C4-2B (cell line): Measurements from ENCODE around the gene PDIA3.

Source experiments
- ZFX ChIP-seq: fragments of 450-650 bp; IDR thresholded peaks from 2 replicates; pipeline ENCODE4 v1.6.1; 2017
- TF ChIP-seq, protein P1 (sequence below): fragments of 450-650 bp; conservative IDR thresholded peaks from 2 replicates; pipeline ENCODE4 v1.5.1; 2017; ENCODE audit warnings: mild to moderate bottlenecking

GRCh38 chr15:43771816-43772215 is 25.6 kb downstream of the PDIA3 start:
- TF ChIP-seq, protein P1, sequence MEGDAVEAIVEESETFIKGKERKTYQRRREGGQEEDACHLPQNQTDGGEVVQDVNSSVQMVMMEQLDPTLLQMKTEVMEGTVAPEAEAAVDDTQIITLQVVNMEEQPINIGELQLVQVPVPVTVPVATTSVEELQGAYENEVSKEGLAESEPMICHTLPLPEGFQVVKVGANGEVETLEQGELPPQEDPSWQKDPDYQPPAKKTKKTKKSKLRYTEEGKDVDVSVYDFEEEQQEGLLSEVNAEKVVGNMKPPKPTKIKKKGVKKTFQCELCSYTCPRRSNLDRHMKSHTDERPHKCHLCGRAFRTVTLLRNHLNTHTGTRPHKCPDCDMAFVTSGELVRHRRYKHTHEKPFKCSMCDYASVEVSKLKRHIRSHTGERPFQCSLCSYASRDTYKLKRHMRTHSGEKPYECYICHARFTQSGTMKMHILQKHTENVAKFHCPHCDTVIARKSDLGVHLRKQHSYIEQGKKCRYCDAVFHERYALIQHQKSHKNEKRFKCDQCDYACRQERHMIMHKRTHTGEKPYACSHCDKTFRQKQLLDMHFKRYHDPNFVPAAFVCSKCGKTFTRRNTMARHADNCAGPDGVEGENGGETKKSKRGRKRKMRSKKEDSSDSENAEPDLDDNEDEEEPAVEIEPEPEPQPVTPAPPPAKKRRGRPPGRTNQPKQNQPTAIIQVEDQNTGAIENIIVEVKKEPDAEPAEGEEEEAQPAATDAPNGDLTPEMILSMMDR, result no peak
- no peak for TF ChIP-seq ZFX
